Measurements from ENCODE around the gene LAPTM4A.

Gene LAPTM4A

GRCh38 chr2:19988600-19988999, 62.8 kb downstream of the LAPTM4A start:
- peak overlapping the region; percentile 65 for H3K4me3 ChIP-seq (ENCODE audit: low read depth, low read length, poor library complexity, severe bottlenecking)

GRCh38 chr2:19987936-19988335, 63.5 kb downstream of the LAPTM4A start:
- H4K20me1 ChIP-seq (ENCODE audit: insufficient read depth, low read length): no peaks in the 10 kb centered on the region
- H3K9me2 ChIP-seq (ENCODE audit: low read depth, low read length): no peaks in the 10 kb centered on the region
- H3K36me3 ChIP-seq (ENCODE audit: insufficient read depth, low read length): no peaks in the 10 kb centered on the region
- H3K4me2 ChIP-seq (ENCODE audit: low read length): peak overlapping the region; percentile 83; the same call in 1 of the 2 replicates
- peak overlapping the region; percentile 19 for H3K27ac ChIP-seq (ENCODE audit: low read depth, low read length, poor library complexity, severe bottlenecking)
- TF ChIP-seq, protein P1, sequence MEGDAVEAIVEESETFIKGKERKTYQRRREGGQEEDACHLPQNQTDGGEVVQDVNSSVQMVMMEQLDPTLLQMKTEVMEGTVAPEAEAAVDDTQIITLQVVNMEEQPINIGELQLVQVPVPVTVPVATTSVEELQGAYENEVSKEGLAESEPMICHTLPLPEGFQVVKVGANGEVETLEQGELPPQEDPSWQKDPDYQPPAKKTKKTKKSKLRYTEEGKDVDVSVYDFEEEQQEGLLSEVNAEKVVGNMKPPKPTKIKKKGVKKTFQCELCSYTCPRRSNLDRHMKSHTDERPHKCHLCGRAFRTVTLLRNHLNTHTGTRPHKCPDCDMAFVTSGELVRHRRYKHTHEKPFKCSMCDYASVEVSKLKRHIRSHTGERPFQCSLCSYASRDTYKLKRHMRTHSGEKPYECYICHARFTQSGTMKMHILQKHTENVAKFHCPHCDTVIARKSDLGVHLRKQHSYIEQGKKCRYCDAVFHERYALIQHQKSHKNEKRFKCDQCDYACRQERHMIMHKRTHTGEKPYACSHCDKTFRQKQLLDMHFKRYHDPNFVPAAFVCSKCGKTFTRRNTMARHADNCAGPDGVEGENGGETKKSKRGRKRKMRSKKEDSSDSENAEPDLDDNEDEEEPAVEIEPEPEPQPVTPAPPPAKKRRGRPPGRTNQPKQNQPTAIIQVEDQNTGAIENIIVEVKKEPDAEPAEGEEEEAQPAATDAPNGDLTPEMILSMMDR (IDR thresholded peaks at IDR 0.05; ENCODE audit: low read length): no peak
- no peak for TF ChIP-seq EZH2 (IDR thresholded peaks at IDR 0.05; ENCODE audit: borderline replicate concordance, low read length)
- no peak overlapping the region for H3K9ac ChIP-seq (ENCODE audit: low read length)
- peaks cover 25% of the 10 kb centered on the region for H3K4me1 ChIP-seq (ENCODE audit: insufficient read depth, low read length, severe bottlenecking)
- H3F3A ChIP-seq (ENCODE audit: insufficient read depth, low read length): no peaks in the 10 kb centered on the region
- no peaks in the 10 kb centered on the region for H3K27me3 ChIP-seq (ENCODE audit: insufficient read depth, low read length)
- no peaks in the 10 kb centered on the region for H3K9me3 ChIP-seq (ENCODE audit: low read length)
- no peak overlapping the region for H2AFZ ChIP-seq (ENCODE audit: low read length)
- no peak overlapping the region for H3K4me3 ChIP-seq (ENCODE audit: low read depth, low read length, poor library complexity, severe bottlenecking)
- H3K79me2 ChIP-seq (ENCODE audit: insufficient read depth, low read length): no peaks in the 10 kb centered on the region

More at GRCh38 chr2:19988600-19988999, 62.8 kb downstream of the LAPTM4A start:
- Histone ChIP-seq H3K4me1 (ENCODE audit: insufficient read depth, low read length, severe bottlenecking) (peaks cover 25% of the 10 kb centered on the region), H4K20me1 (ENCODE audit: insufficient read depth, low read length) (no peaks in the 10 kb centered on the region), H3K9me3 (ENCODE audit: low read length) (no peaks in the 10 kb centered on the region), H2AFZ (ENCODE audit: low read length) (no peak overlapping the region), H3K27me3 (ENCODE audit: insufficient read depth, low read length) (no peaks in the 10 kb centered on the region), H3K4me2 (ENCODE audit: low read length) (peak overlapping the region; percentile 83), H3K36me3 (ENCODE audit: insufficient read depth, low read length) (no peaks in the 10 kb centered on the region), H3K79me2 (ENCODE audit: insufficient read depth, low read length) (no peaks in the 10 kb centered on the region), H3K27ac (ENCODE audit: low read depth, low read length, poor library complexity, severe bottlenecking) (peak overlapping the region; percentile 19), H3K9ac (ENCODE audit: low read length) (no peak overlapping the region), H3K9me2 (ENCODE audit: low read depth, low read length) (no peaks in the 10 kb centered on the region), H3F3A (ENCODE audit: insufficient read depth, low read length) (no peaks in the 10 kb centered on the region)
- no peak for TF ChIP-seq EZH2 (IDR thresholded peaks at IDR 0.05; ENCODE audit: borderline replicate concordance, low read length)
